MM.1S (cell line): Measurements from ENCODE around the gene NUDT2.
"Not testable (repeated sequence)": the region's sequence is repeated elsewhere in the genome, so short reads cannot be mapped to it uniquely, and the experiment has no call there.

Experiments
- DNase-seq: peaks from one replicate; pipeline ENCODE4 v3.0.0-alpha.2; 2015
- H2AFZ ChIP-seq: fragments of 300-600 bp; sonication (generic); 2 replicates; pipeline ENCODE4 v1.6.0; 2016; ENCODE audit warnings: antibody characterized with exemption, low read length
- H3F3A ChIP-seq: fragments of 300-600 bp; sonication (generic); 2 replicates; pipeline ENCODE4 v1.6.1; 2016; ENCODE audit warnings: mild to moderate bottlenecking, antibody characterized with exemption, low read length, moderate library complexity, mixed read lengths; ENCODE audit not compliant: insufficient read depth
- H3K27ac ChIP-seq: fragments of 300-600 bp; sonication (generic); 2 replicates; pipeline ENCODE4 v1.5.1; 2016; ENCODE audit warnings: mild to moderate bottlenecking, low read length
- H3K27me3 ChIP-seq: fragments of 300-600 bp; sonication (generic); replicated peaks from 2 replicates; pipeline ENCODE4 v1.6.0; 2016; ENCODE audit warnings: low read length; ENCODE audit not compliant: insufficient read depth
- H3K36me3 ChIP-seq: fragments of 300-600 bp; sonication (generic); replicated peaks from 2 replicates; pipeline ENCODE4 v1.6.1; 2016; ENCODE audit warnings: mild to moderate bottlenecking, low read length, mixed read lengths; ENCODE audit not compliant: insufficient read depth
- H3K4me1 ChIP-seq: fragments of 300-600 bp; sonication (generic); 2 replicates; pipeline ENCODE4 v1.6.1; 2016; ENCODE audit warnings: low read length, mixed read lengths
- H3K4me2 ChIP-seq: fragments of 300-600 bp; sonication (generic); 2 replicates; pipeline ENCODE4 v1.6.0; 2016; ENCODE audit warnings: low read depth, low read length
- H3K4me3 ChIP-seq: fragments of 300-600 bp; sonication (generic); 2 replicates; pipeline ENCODE4 v1.5.1; 2016; ENCODE audit warnings: low read length, mixed read lengths
- H3K79me2 ChIP-seq: fragments of 300-600 bp; sonication (generic); 2 replicates; pipeline ENCODE4 v1.6.1; 2016; ENCODE audit warnings: mixed run types, low read length, mixed read lengths
- H3K9ac ChIP-seq: fragments of 300-600 bp; sonication (generic); 2 replicates; pipeline ENCODE4 v1.6.1; 2016; ENCODE audit warnings: low read length, mixed read lengths
- H3K9me2 ChIP-seq: fragments of 300-600 bp; sonication (generic); replicated peaks from 2 replicates; pipeline ENCODE4 v1.6.1; 2016; ENCODE audit warnings: mild to moderate bottlenecking, low read length, mixed read lengths; ENCODE audit not compliant: insufficient read depth
- H3K9me3 ChIP-seq: fragments of 300-600 bp; sonication (generic); replicated peaks from 2 replicates; pipeline ENCODE4 v1.6.1; 2016; ENCODE audit warnings: mild to moderate bottlenecking, low read length, mixed read lengths; ENCODE audit not compliant: insufficient read depth
- H4K20me1 ChIP-seq: fragments of 300-600 bp; sonication (generic); 2 replicates; pipeline ENCODE4 v1.6.1; 2016; ENCODE audit warnings: mild to moderate bottlenecking, low read length, moderate library complexity, mixed read lengths; ENCODE audit not compliant: insufficient read depth
- CTCF ChIP-seq: fragments of 300-600 bp; sonication (generic); IDR thresholded peaks from 2 replicates; pipeline ENCODE4 v1.5.1; 2016; ENCODE audit warnings: antibody characterized with exemption, low read length, mixed read lengths
- EZH2 ChIP-seq: fragments of 300-600 bp; sonication (generic); optimal IDR thresholded peaks from 2 replicates; pipeline ENCODE3; 2017; ENCODE audit warnings: low read depth, mild to moderate bottlenecking, antibody characterized with exemption, low read length, mixed read lengths
- EZH2phosphoT487 ChIP-seq: fragments of 300-600 bp; sonication (generic); IDR thresholded peaks from 2 replicates; pipeline ENCODE4 v1.6.1; 2018; ENCODE audit warnings: antibody characterized with exemption, low read length

NUDT2 gene

GRCh38 chr9:34352957-34353356 is 23.6 kb downstream of the NUDT2 start:
- not testable (repeated sequence) for DNase-seq, H3K4me3 ChIP-seq, H3F3A ChIP-seq, H3K79me2 ChIP-seq, H3K9me2 ChIP-seq, H3K9ac ChIP-seq, H2AFZ ChIP-seq, H3K9me3 ChIP-seq, H3K4me1 ChIP-seq, H3K27ac ChIP-seq, H3K36me3 ChIP-seq, H4K20me1 ChIP-seq, H3K27me3 ChIP-seq, H3K4me2 ChIP-seq

DNA sequence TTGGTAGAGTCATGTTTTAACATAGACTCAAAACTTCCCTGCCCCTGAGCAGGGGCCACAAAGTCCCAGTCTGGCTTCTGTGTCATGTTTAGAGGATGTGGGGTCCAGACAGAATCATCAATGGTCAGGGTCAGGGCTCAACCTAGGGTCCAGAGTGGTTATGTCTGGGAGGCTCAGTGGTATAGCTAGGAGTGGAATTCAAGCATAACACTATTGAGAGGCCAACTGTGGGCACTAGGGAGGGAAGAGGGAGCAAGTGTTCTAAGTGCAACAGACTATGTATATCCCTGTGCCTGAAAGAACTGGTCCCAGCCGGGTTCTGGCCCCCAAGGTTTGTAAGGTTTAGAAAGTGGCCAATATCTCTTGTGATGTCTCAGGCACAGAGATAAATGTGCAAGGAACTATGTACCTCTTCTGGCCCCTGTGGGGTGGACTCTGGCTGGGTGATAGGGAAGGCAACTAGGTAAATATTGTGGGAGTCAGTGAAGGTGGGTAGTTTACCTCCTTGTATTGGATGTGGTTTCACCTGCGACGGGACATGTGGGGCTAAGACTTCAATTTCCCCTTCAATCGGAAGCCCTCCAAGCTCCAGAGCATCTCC is 33.3 kb downstream of the NUDT2 start:
- H3K4me3 ChIP-seq, result no peak overlapping the region
- H3K9me2 ChIP-seq, result no peaks in the 10 kb centered on the region
- H4K20me1 ChIP-seq, result no peaks in the 10 kb centered on the region
- H3K27ac ChIP-seq, result no peak overlapping the region
- H3K4me2 ChIP-seq, result no peak overlapping the region
- H3K9me3 ChIP-seq, result no peaks in the 10 kb centered on the region
- DNase-seq, result no peak
- TF ChIP-seq EZH2phosphoT487 (no peak), EZH2 (no peak), CTCF (no peak)
- no peaks in the 10 kb centered on the region for H3K36me3 ChIP-seq
- H3K27me3 ChIP-seq, result no peaks in the 10 kb centered on the region
- H3K9ac ChIP-seq, result no peak overlapping the region
- no peak overlapping the region for H2AFZ ChIP-seq
- no peaks in the 10 kb centered on the region for H3K79me2 ChIP-seq
- no peaks in the 10 kb centered on the region for H3F3A ChIP-seq
- H3K4me1 ChIP-seq, result no peaks in the 10 kb centered on the region

DNA sequence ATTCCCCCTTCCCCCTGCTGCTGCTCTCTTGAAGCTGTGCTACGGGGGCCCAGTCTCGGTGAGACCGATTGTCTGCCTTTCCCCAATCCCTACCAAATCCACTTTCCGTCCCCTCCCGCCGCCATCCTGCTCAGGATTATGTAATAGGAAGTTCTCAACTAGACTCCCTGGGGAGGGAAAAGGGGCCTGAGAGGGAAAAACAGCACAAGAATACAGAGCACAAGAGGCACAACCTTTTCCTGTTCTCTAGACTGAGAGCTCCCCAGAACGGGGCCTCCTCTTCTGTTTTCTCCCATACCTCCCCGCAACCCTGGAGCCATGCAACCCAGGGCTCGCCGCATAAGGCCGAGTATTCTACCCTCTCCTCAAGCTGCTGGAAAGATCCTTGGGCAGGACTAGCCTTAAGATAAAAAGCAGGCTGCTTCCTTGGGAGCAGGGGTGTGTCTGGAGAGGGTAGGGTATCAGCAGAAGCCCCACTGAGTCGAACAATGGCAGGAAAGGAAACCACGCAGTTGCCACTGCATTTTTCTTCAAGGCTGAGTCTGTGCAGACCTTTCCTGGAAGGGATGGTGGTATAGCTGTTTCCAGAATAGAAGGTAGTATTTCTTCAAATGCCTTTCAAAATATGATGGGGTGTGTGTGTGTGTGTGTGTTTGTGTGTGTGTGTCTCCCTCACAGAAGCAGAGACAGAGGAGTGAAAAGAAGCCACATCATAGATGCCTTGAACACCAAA is 34.4 kb downstream of the NUDT2 start:
- Histone ChIP-seq H3K27me3 (no peaks in the 10 kb centered on the region), H3K27ac (no peak overlapping the region), H3K4me3 (no peak overlapping the region), H3K9ac (no peak overlapping the region), H3K36me3 (no peaks in the 10 kb centered on the region), H2AFZ (no peak overlapping the region), H3K9me3 (no peaks in the 10 kb centered on the region), H3F3A (no peaks in the 10 kb centered on the region), H3K4me1 (no peaks in the 10 kb centered on the region), H3K79me2 (no peaks in the 10 kb centered on the region), H3K9me2 (no peaks in the 10 kb centered on the region), H4K20me1 (no peaks in the 10 kb centered on the region), H3K4me2 (no peak overlapping the region)
- TF ChIP-seq EZH2phosphoT487 (no peak), CTCF (no peak), EZH2 (no peak)
- no peak for DNase-seq

- Histone ChIP-seq H3K9ac (no peak overlapping the region), H3K9me3 (no peaks in the 10 kb centered on the region), H3K4me3 (no peak overlapping the region), H3K79me2 (no peaks in the 10 kb centered on the region), H3K4me1 (no peaks in the 10 kb centered on the region), H3K36me3 (no peaks in the 10 kb centered on the region), H3K27me3 (no peaks in the 10 kb centered on the region), H3K27ac (no peak overlapping the region), H4K20me1 (no peaks in the 10 kb centered on the region), H3F3A (no peaks in the 10 kb centered on the region), H3K4me2 (no peak overlapping the region), H3K9me2 (no peaks in the 10 kb centered on the region), H2AFZ (no peak overlapping the region)
- no peak for TF ChIP-seq EZH2
- no peak for TF ChIP-seq CTCF
- TF ChIP-seq EZH2phosphoT487, result no peak
- no peak for DNase-seq
Observed at GRCh38 chr9:34365282-34365681, 35.9 kb downstream of the NUDT2 start.
